Kidney glomerular epithelial cell (primary cell): ENCODE data around the gene KRTAP10-4.
"Not testable (repeated sequence)": the region's sequence is repeated elsewhere in the genome, so short reads cannot be mapped to it uniquely, and the experiment has no call there.

Experiments used
- DNase-seq: peaks from one replicate; lab custom pipeline; 2025; lab: John Stamatoyannopoulos, UW

The KRTAP10-4 gene

GRCh38 chr21:44557491-44558328 lies 15.8 kb upstream of the KRTAP10-4 start:
- DNase-seq = no peak

GRCh38 chr21:44558329-44558675 lies 15.2 kb upstream of the KRTAP10-4 start:
- not testable (repeated sequence) for DNase-seq

GRCh38 chr21:44558695-44559094 lies 14.8 kb upstream of the KRTAP10-4 start, which contains the start of gene KRTAP10-3:
TSS of gene KRTAP10-3 (minus strand) at chr21:44558795. CDS start at chr21:44558715, 80 bp downstream.
- DNase-seq = no peak

GRCh38 chr21:44564099-44564498 lies 9.4 kb upstream of the KRTAP10-4 start:
- DNase-seq = no peak

GRCh38 chr21:44564886-44565598 lies 8.5 kb upstream of the KRTAP10-4 start:
- no peak for DNase-seq

- no peak for DNase-seq
These were observed 7.1 kb upstream of the KRTAP10-4 start for GRCh38 chr21:44566403-44566802.

GRCh38 chr21:44567481-44568171 lies 5.9 kb upstream of the KRTAP10-4 start:
- DNase-seq = no peak

- no peak for DNase-seq
These were observed 5.3 kb upstream of the KRTAP10-4 start for GRCh38 chr21:44568261-44568660.

GRCh38 chr21:44568667-44569556 lies 4.6 kb upstream of the KRTAP10-4 start:
- no peak for DNase-seq

- DNase-seq = no peak
These were observed 3.5 kb upstream of the KRTAP10-4 start for GRCh38 chr21:44569861-44570517.

- DNase-seq = no peak
These were observed 2.2 kb upstream of the KRTAP10-4 start for GRCh38 chr21:44571296-44571695.

GRCh38 chr21:44571844-44572782 lies 1.4 kb upstream of the KRTAP10-4 start:
- no peak for DNase-seq

GRCh38 chr21:44572959-44573583 lies 458 bp upstream of the KRTAP10-4 start:
- no peak for DNase-seq

- no peak for DNase-seq
These were observed 1.2 kb downstream of the KRTAP10-4 start for GRCh38 chr21:44574457-44575306.

- DNase-seq = no peak
These were observed 1.9 kb downstream of the KRTAP10-4 start for GRCh38 chr21:44575307-44576024.

- no peak for DNase-seq
These were observed 2.5 kb downstream of the KRTAP10-4 start for GRCh38 chr21:44576025-44576420.

- no peak for DNase-seq
These were observed 5.0 kb downstream of the KRTAP10-4 start for GRCh38 chr21:44578371-44579055.
